GM19025 (cell line): ENCODE measurements around the gene SCAMP4.

Source experiments
- ATAC-seq: cut with Tn5 transposase; IDR thresholded peaks from one replicate; pipeline ENCODE4 v1.9.1; 2021; ENCODE audit warnings: mild to moderate bottlenecking, low read depth, moderate library complexity; ENCODE audit not compliant: unreplicated experiment

SCAMP4 gene

DNA sequence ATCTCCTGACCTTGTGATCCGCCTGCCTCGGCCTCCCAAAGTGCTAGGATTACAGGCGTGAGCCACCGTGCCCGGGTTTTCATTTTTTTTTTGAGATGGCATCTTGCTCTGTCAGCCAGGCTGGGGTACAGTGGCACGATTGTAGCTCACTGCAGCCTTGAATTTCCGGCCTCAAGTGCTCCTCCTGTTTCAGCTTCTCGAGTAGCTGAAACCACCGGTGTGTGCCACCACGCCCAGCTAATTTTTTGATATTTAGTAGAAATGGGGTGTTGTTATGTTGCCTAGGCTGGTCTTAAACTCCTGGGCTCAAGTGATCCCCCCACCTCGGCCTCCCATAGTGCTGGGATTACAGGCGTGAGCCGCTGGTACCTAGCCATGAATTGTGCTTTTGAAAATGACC, 5.9 kb downstream of the SCAMP4 start:
- no peak for ATAC-seq

DNA sequence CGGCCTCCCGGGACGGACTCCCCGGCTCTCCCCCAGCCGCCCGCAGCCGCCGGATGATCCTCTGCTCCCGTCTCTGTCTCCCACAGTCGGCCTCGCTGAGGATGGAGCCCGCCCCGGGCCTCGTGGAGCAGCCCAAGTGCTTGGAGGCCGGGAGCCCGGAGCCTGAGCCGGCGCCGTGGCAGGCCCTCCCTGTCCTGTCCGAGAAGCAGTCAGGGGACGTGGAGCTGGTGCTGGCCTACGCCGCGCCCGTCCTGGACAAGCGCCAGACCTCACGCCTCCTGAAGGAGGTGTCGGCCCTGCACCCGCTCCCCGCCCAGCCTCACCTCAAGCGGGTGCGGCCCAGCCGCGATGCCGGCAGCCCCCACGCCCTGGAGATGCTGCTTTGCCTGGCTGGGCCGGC, 6.8 kb downstream of the SCAMP4 start:
- no peak for ATAC-seq

DNA sequence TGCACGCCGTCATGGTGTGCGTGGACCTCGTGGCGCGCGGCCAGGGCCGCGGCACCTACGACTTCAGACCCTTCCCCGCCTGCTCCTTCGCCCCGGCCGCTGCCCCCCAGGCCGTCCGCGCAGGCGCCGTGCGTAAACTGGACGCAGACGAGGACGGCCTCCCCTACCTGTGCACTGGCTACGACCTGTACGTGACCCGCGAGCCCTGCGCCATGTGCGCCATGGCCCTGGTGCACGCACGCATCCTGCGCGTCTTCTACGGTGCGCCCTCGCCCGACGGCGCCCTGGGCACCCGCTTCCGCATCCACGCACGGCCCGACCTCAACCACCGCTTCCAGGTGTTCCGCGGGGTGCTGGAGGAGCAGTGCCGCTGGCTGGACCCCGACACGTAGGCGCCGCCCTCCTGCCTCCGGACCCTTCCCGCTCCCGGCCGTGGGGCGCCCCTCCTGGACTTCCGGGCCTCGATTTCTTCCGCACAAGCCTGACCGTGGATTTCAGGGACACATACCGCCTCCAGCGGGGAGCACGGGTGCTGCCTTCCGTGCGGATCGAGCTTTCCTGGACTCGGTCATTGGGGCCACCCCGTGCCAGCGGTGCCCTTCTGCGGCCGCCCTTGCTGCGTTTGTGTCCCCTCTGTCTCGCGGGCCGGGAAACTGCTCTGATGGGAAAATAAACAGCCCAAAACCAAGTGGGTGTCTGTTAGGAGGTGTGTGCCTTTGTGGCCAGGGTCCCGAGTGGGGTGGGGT, 7.7 kb downstream of the SCAMP4 start:
- ATAC-seq: no peak

DNA sequence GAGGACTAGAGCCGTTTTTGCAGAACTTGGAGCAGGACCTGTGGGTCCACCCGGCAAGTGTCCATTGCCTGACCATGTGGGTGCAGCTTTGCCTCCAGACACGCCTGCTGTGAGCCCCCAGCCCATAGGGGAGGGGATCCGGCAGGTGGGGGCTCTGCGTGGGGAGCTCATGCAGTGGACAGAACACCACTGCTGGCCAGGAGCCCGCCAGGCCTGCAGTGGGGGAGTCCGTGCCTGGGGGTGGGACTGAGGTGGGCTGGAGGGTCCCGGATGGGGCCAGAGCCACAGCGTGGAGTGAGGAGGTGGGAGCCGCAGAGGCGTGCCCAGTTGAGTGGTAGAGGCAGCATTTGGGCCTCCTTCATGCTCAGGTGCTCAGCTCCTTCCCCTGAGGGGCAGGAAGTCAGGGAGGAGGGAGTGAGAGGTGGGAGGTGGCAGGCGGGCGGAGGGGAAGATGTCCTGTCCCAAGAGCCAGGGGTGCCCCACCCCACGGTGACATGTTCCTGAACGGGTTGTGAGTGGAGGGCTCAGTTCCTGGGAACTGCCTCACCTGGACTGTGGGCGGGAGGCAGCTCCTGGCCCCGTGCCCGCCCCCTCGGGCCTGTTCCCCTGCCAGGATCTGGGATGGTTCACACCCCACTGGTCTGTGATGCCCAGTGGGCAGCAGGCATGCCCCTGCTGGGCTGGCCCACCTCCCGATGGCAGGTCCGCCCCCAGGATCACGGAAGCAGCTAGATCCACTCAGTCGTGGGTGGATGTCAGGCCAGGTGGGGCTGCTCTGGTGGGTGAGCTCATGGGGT, 8.8 kb downstream of the SCAMP4 start:
- ATAC-seq: no peak

DNA sequence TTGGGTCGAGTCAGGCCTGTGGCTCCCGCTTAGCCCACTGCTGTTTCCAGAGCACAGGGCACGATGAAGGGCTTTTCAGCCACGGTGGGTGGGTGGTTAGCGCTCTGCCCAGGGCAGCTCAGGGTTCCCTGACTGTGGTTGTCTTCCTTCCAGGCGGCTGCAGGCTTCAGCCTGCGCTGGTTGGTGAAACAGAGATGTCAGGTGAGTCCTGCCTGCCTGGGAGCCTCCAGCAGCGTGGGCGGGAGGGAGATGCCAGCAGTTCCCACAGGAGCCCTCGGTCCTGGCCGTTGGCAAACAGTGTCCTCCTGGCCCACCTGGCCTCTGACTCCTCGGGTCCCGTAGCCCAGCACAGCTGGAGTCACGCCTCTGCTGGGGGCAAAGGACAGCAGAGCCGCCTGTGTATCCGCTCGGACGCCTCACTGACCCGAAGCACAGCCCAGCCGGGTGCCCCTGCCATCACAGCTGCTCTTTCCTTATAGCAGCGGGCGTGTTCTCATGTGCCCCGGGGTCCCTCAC, 9.7 kb downstream of the SCAMP4 start:
- ATAC-seq: no peak

DNA sequence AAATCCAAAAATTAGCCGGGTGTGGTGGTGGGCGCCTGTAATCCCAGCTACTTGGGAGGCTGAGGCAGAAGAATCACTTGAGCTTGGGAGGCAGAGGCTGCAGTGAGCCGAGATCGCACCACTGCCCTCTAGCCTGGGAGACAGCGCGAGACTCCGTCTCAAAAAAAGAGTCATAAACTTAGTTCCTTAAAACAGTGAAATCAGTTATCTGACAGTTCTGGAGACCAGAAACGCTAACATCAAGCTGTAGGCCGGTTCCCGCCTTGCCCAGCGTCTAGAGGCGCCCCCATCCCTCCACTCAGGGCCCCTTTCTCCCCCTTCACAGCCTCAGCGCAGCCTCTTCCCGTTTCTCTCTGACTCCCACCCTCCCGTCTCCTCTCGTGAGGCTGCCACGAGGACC, 11.9 kb downstream of the SCAMP4 start:
- ATAC-seq: no peak

DNA sequence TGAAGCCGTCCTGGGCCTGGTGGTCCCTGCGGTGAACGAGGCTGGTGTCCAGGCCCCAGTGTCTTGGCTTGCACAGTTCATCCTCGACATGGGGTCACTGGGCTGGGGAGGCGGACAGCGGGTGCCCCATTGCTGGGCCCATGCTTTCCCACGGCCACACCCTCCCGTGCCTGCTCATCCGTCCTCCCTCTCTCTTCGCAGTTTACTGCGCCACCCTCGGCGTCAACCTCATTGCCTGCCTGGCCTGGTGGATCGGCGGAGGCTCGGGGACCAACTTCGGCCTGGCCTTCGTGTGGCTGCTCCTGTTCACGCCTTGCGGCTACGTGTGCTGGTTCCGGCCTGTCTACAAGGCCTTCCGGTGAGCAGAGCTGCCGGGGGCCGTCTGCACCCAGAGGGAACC, 12.7 kb downstream of the SCAMP4 start:
- ATAC-seq: no peak

DNA sequence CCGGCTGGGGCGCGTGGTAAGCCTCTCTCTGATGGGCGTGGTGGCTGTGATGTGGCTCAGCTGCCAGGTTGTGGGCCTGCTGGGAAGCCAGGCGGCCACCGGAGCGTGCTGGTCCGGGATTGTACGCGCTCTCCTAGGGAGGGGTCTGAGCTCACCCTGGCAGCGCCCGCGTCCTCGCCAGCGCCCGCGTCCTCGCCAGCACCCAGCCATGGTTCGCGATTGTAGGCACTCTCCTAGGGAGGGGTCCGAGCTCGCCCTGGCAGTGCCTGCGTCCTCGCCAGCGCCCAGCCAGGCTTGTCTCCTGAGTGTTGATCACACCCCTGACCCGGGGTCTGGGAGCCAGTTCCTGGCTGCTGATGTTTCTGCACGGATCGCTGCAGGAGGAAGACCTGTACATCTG, 13.8 kb downstream of the SCAMP4 start:
- ATAC-seq: no peak

DNA sequence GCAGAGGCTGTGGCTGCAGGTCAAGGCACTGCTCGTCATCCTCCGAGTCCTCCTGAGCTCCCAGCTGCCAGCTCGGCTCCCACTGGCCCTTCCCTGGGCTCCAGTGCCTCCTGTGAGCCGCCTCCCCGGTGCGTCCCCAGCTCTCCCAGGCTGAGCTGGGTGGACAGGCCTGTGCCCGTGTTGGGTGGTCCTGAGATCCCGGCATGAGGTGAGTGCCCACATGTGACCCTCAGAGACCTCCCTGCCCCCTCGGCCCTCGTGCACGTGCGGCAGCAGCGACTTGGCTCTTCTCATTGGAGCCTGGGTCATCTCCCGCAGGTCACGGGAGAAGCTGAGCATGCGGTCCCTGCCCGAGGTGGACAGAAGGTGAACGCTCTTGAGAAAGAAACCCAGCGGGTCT, 15.4 kb downstream of the SCAMP4 start:
- no peak for ATAC-seq

DNA sequence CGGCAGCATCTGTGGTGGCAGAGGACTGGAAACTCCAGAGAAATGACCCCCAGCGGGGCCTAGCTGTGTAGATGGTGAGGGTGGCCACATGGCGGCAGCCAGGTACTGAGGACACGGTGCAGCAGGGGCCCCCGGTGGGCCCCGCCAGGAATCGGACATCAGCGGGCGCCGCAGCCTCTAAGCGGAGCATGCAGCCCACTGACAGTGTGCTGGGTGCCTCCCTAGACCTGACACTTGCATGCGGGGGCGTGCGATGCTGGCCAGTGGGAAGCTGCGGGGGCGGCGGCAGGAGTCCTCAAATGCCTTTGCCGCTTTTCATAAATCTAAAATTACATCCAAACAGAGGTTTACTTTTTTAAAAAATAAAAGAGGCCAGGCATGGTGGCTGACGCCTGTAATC, 16.1 kb downstream of the SCAMP4 start:
- ATAC-seq: no peak

DNA sequence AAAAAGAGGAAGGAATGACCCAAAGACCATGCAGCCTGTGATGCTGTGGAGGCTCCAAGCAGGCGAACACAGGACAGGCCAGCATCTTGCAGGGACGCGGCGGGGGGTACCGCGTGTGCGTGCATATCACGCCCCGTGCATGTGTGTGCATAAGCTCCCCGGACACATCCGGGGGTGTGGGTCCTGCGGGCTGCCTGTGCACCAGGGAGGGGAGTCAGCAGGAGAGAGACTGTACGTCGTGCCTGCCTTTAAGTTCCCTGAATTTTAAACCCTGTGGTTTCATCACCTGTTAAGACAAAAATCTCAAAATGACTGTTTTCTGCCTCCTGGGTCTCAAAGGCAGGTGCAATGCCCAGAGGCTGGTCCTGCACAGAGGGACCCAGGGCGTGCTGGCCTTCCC, 16.6 kb downstream of the SCAMP4 start:
- ATAC-seq: no peak

DNA sequence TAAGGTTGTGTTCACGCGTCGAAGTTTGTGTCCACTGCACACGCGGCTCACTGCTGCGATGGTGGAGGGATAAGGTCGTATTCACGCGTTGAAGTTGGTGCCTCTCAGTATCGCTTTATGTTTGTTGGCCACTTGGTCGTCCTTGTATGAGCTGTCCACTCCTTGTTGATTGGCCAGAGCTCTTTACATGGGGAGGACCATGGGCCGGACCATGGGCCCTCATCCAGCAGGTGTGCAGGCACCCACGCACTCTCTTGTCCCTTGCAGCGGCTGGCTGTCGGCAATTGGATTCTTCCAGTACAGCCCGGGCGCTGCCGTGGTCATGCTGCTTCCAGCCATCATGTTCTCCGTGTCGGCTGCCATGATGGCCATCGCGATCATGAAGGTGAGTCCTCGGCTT, 17.6 kb downstream of the SCAMP4 start:
- ATAC-seq: no peak

DNA sequence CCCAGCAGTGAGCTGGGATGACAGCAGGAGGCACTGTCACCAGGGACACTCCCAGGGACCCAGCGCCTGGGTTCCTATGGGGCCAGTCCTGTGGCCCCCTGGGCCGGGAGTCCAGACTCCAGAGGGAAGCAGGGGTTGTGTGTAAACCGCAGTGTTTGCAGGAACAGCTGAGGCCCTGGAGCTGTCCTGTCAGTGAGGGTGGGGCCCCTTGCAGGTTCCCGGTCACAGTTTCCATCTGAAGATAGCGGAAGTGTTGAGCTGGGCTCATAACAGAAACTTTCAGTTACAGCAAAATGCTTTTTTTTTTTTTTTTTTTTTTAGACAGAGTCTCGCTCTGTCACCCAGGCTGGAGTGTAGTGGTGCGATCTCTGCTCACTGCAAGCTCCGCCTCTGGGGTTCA, 18.1 kb downstream of the SCAMP4 start:
- ATAC-seq: no peak

DNA sequence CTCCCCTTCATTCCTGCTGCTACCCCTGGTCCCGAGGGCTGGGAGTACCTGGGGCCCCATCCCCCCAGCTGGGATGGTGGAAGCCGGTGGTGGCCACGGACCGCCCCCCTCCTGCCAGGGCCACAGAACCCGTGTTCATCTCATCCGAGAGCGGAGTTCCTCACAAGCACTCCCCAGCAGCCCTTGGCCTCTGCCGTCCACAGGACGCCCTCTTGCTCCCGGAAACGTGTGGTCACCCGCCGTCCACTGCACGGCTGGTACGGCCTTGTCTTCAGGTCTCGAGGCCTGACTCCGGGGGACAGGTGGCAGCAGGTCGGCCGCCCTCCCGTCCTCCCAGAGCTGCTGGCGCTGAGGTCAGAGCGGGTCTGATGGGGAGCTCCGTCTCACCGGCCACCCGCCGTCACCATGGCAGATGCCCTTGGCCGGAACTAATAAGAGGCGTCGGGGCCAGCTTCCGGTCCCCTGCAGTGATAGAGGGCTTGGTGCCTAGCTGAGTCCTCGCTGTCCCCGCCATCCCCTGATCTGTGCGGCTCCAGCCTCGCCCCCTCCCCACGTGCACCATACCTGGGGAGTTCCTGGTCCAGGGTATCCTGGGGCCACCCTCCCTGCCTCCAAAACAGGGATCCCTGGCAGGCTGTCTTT, 19.2 kb downstream of the SCAMP4 start:
- no peak for ATAC-seq

DNA sequence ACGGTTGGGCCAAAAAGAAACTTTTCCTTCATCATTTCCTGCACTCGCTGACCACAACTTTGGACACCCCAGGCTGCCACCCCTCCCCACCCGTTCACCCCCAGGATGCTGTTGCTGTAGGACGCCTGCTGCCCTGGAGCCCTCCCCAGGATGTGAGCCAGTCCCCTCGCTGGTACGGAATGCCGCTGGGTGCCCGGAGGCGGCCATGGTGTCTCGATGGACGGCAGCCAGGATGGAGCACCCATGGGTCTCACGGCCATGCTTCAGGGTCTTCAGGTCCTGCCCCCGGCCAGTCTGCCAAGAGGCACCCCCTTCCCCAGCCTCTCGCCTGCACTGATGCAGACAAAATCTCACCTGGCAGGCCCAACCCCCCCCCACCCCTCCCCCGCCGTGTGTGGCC, 20.3 kb downstream of the SCAMP4 start:
- no peak for ATAC-seq

DNA sequence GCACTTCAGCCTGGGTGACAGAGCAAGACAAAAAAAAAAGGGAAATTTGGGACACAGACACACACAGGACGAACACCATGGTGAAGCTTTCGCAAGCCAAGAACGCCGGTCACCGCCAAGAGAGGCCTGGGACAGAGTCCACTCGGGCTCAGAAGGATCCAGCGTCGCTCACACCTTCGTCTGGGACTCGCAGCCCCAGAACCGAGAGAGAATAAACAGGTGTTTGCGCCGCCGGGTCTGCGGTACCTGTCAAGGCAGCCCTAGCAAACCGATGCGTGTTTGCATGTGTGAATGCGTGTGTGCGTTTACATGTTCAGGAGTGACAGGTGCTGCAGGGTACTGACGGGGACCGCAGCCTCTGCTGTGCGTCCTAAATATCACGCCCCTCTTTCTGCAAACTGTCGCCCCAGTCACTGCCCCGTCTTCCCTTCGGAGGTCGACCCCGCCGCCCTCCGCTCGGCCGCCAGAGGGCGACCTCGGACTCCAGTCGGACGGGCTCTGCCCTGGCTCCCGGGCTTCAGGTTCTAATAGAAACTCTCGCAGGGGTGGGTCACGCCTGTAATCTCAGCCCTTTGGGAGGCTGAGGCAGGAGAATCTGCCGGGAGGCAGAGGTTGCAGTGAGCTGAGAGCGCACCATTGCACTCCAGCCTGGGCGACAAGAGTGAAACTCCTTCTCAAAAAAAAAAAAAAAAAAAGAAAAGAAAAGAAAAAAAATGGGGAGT, 24.0 kb downstream of the SCAMP4 start:
- peak; percentile 53 for ATAC-seq

DNA sequence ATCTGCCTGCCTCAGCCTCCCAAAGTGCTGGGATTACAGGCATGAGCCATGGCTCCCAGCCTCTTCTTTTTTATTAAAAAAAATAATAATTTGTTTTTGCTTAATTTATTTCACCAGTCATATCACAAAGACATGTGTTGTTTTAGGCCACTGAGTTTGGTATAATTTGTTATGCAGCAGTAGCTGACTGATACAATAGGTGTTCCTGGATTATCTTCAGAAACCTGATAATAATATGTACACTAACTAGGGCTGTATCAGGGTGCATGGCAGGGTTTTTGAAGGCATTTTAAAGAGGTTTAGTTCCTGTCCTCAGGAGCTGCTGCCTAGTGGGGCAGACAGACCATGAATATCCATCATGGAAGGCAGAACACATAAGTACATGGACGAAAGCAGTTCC, 26.2 kb downstream of the SCAMP4 start:
- ATAC-seq: no peak

DNA sequence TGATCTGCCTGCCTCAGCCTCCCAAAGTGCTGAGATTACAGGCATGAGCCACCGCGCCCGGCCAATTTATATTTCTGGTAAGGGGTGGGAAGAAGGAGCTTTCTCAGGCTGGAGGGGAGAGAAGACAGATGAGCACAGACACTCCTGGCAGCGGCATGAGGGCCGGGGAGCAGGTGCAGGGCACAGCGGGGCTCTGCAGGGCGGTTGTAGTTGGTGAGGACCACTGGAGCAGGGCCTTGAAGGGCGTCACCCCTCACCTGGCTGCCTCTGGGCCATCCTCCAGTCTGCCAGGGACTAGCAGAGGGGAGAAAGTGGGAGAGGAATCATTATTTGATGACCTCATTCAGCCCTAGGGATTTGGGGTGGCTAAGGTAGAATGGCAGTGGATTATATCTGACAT, 27.2 kb downstream of the SCAMP4 start:
- ATAC-seq: no peak

DNA sequence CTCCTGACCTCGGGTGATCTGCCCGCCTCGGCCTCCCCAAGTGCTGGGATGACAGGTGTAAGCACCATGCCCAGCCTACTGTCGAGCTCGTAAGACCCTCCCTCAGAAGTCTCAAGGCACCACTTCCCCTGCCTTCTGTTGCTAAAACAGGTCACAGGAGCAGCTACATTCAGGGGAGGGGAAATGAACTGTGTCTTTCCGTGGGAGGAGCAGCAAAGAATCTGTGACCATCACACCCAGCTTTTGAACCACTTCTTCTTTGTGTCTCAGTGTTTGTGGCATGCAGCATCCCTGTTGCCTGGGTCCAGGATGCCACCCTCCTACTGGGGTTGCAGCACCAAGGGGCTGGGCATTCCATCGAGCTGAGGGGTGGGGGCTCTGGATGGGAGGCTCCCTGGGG, 28.0 kb downstream of the SCAMP4 start:
- no peak for ATAC-seq

DNA sequence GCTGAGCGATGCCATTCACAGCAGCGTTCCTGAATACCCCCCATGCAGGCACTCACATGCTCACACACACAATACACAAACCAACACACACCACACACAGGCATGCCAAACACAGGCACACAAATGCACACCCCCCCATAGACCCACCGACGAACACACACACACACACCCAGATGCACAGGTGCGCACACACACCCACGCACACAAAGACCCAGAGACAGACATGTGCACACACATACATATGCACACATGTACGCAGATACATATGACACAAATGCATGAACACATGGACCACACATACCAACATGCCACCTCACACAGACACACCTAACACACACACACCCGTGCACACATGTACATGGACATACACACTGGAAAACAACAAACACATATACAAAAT, 28.7 kb downstream of the SCAMP4 start:
- no peak for ATAC-seq
